Brain microvascular endothelial cell (primary cell): ENCODE measurements around the gene GFM1.
A peak's percentile ranks its signal among the peaks of the same experiment; 100 is the strongest.

Source experiments
- DNase-seq: peaks from one replicate; pipeline ENCODE4 v3.0.0-alpha.2; 2020
- H3K27ac ChIP-seq: fragments of 250-450 bp; sonication (Bioruptor Pico); 2 replicates; pipeline ENCODE4 v1.5.1; 2020; ENCODE audit warnings: mild to moderate bottlenecking, moderate library complexity
- H3K27me3 ChIP-seq: fragments of 250-450 bp; sonication (Bioruptor Pico); replicated peaks from 2 replicates; pipeline ENCODE4 v1.5.1; 2020; ENCODE audit warnings: mild to moderate bottlenecking
- H3K36me3 ChIP-seq: fragments of 250-450 bp; sonication (Bioruptor Pico); replicated peaks from 2 replicates; pipeline ENCODE4 v1.5.1; 2020; ENCODE audit warnings: mild to moderate bottlenecking
- H3K4me3 ChIP-seq: 2 replicates; pipeline ENCODE4 v1.5.1; 2011; ENCODE audit warnings: low read depth, mild to moderate bottlenecking, control low read depth, low read length, moderate library complexity
- in situ Hi-C: cut with HindIII; loops from 2 replicates; pipeline ENCODE4 v1.10.0; 2017; ENCODE audit warnings: low sequenced_read_pairs, low pct_ligation_motif_present
- TF ChIP-seq, protein P1 (sequence below): IDR thresholded peaks from 2 replicates; pipeline ENCODE4 v1.5.1; 2011; ENCODE audit warnings: low read depth, mild to moderate bottlenecking, moderate library complexity, low read length, control low read depth, inconsistent platforms; ENCODE audit errors: missing control alignments

Gene GFM1

GRCh38 chr3:158710601-158711000 is 66.3 kb downstream of the GFM1 start:
- no peaks in the 10 kb centered on the region for H3K27me3 ChIP-seq
- DNase-seq = no peak

GRCh38 chr3:158711886-158712285 is 67.6 kb downstream of the GFM1 start:
- TF ChIP-seq, protein P1, sequence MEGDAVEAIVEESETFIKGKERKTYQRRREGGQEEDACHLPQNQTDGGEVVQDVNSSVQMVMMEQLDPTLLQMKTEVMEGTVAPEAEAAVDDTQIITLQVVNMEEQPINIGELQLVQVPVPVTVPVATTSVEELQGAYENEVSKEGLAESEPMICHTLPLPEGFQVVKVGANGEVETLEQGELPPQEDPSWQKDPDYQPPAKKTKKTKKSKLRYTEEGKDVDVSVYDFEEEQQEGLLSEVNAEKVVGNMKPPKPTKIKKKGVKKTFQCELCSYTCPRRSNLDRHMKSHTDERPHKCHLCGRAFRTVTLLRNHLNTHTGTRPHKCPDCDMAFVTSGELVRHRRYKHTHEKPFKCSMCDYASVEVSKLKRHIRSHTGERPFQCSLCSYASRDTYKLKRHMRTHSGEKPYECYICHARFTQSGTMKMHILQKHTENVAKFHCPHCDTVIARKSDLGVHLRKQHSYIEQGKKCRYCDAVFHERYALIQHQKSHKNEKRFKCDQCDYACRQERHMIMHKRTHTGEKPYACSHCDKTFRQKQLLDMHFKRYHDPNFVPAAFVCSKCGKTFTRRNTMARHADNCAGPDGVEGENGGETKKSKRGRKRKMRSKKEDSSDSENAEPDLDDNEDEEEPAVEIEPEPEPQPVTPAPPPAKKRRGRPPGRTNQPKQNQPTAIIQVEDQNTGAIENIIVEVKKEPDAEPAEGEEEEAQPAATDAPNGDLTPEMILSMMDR = no peak
- in situ Hi-C loops = no loop called here
- peak; percentile 45 for DNase-seq
- Histone ChIP-seq H3K36me3 (peaks cover 2% of the 10 kb centered on the region), H3K27ac (peak overlapping the region; percentile 93), H3K27me3 (no peaks in the 10 kb centered on the region), H3K4me3 (no peak overlapping the region)

More at GRCh38 chr3:158710601-158711000, 66.3 kb downstream of the GFM1 start:
- Histone ChIP-seq H3K27ac (peak overlapping the region; percentile 93), H3K4me3 (no peak overlapping the region), H3K36me3 (peaks cover 2% of the 10 kb centered on the region)
- TF ChIP-seq, protein P1 = no peak
- in situ Hi-C loops = no loop called here

- DNase-seq = no peak
- H3K36me3 ChIP-seq = peaks cover 2% of the 10 kb centered on the region
- H3K27ac ChIP-seq = peak overlapping the region; percentile 93
- H3K27me3 ChIP-seq = no peaks in the 10 kb centered on the region
- TF ChIP-seq, protein P1 = no peak
- in situ Hi-C loops = no loop called here
- H3K4me3 ChIP-seq = no peak overlapping the region
These were observed 68.1 kb downstream of the GFM1 start for GRCh38 chr3:158712443-158712842.

DNA sequence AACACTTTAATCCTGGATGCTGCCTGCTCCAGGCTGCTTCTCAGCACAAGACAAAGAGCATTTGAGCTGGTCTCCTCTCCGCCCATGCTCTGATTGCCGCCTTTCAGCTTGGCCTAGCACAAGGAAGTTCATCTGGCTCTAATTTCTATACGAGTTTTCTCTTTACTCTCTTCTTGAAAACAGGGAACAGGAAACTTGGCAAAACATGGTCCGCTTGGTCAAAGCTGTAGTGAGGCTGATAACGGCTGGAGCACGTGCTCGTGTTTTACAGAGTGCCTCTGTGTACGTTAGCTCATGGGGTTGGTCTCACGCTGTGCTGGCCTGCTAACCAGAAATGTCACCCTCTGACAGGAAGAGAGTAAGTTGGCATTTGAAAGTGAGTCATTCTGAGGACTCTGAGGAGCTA is 68.8 kb downstream of the GFM1 start:
- no peak overlapping the region for H3K4me3 ChIP-seq
- no peaks in the 10 kb centered on the region for H3K27me3 ChIP-seq
- peak overlapping the region; percentile 93 for H3K27ac ChIP-seq
- in situ Hi-C loops = no loop called here
- peak; percentile 83 for DNase-seq
- H3K36me3 ChIP-seq = peaks cover 2% of the 10 kb centered on the region
- TF ChIP-seq, protein P1 = no peak

- in situ Hi-C loops = no loop called here
- Histone ChIP-seq H3K36me3 (no peaks in the 10 kb centered on the region), H3K27ac (peak overlapping the region; percentile 71), H3K4me3 (no peak overlapping the region), H3K27me3 (no peaks in the 10 kb centered on the region)
- DNase-seq = no peak
- TF ChIP-seq, protein P1 = no peak
These were observed 73.2 kb downstream of the GFM1 start for GRCh38 chr3:158717576-158717975.

DNA sequence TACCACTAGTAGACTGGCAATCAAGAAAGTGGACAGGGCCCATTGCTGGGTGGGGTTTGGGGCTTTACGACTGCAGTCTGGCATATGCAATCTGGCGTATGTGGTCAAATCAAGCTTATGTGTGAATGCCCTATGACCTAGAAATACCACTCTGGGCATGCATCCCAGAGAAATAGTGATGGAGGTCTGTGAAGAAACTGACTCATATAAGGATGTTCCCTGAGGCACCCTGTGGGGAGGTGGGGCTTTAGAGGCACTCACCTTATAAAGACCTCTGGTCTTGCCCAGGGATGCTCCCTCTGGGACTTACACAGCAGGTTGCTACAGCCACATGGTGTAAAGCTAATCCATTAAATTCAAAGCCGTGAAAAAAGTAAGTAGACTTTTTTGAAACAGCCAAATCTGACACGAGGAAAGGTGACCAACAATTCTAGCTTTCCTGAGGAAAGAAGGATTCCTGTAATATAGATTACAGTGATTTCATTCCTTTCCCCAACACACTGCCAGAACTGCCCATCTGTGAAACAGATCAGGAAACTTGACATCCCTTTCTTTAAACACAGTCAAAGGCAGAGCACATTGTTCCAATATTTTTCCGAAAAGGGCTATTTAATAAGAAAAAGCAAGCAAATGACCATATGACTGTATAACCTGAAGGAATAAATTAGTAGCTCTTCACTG is 74.3 kb downstream of the GFM1 start:
- DNase-seq = peak; percentile 95
- no peak overlapping the region for H3K4me3 ChIP-seq
- no peaks in the 10 kb centered on the region for H3K27me3 ChIP-seq
- TF ChIP-seq, protein P1 = no peak
- in situ Hi-C loops = no loop called here
- peak overlapping the region; percentile 60 for H3K27ac ChIP-seq
- H3K36me3 ChIP-seq = no peaks in the 10 kb centered on the region
